ENCODE measurements around the gene ANO2.

The ANO2 gene

GRCh38 chr12:5899675-5900074 lies 45.4 kb downstream of the ANO2 start:
- TF ChIP-seq TAF1 (IDR thresholded peaks at IDR 0.05; ENCODE audit: borderline replicate concordance, insufficient read depth, low read length) (no peak), SIN3A (IDR thresholded peaks at IDR 0.05; ENCODE audit: borderline replicate concordance, insufficient read depth, low read length) (no peak), FOXP2 (optimal IDR thresholded peaks at IDR 0.05; ENCODE audit: borderline replicate concordance, extremely low read depth, extremely low read length, insufficient read depth) (no peak), POLR2AphosphoS5 (IDR thresholded peaks at IDR 0.05; ENCODE audit: low read depth, low read length) (no peak), REST (IDR thresholded peaks at IDR 0.05; ENCODE audit: insufficient read depth in 1 of 2, low read depth in 2 of 2, low read length in 2 of 2) (no peak)

GRCh38 chr12:5898874-5899273 lies 46.2 kb downstream of the ANO2 start:
- TF ChIP-seq TAF1 (IDR thresholded peaks at IDR 0.05; ENCODE audit: borderline replicate concordance, insufficient read depth, low read length): no peak
- no peak for TF ChIP-seq POLR2AphosphoS5 (IDR thresholded peaks at IDR 0.05; ENCODE audit: low read depth, low read length)
- TF ChIP-seq FOXP2 (optimal IDR thresholded peaks at IDR 0.05; ENCODE audit: borderline replicate concordance, extremely low read depth, extremely low read length, insufficient read depth): no peak
- no peak for TF ChIP-seq REST (IDR thresholded peaks at IDR 0.05; ENCODE audit: insufficient read depth in 1 of 2, low read depth in 2 of 2, low read length in 2 of 2)
- TF ChIP-seq SIN3A (IDR thresholded peaks at IDR 0.05; ENCODE audit: borderline replicate concordance, insufficient read depth, low read length): no peak

- TF ChIP-seq FOXP2 (optimal IDR thresholded peaks at IDR 0.05; ENCODE audit: borderline replicate concordance, extremely low read depth, extremely low read length, insufficient read depth) (no peak), SIN3A (IDR thresholded peaks at IDR 0.05; ENCODE audit: borderline replicate concordance, insufficient read depth, low read length) (no peak), POLR2AphosphoS5 (IDR thresholded peaks at IDR 0.05; ENCODE audit: low read depth, low read length) (no peak), TAF1 (IDR thresholded peaks at IDR 0.05; ENCODE audit: borderline replicate concordance, insufficient read depth, low read length) (no peak), REST (IDR thresholded peaks at IDR 0.05; ENCODE audit: insufficient read depth in 1 of 2, low read depth in 2 of 2, low read length in 2 of 2) (no peak)
Observed at GRCh38 chr12:5889381-5890047, 55.5 kb downstream of the ANO2 start.

GRCh38 chr12:5888816-5889315 lies 56.2 kb downstream of the ANO2 start:
- TF ChIP-seq SIN3A (IDR thresholded peaks at IDR 0.05; ENCODE audit: borderline replicate concordance, insufficient read depth, low read length) (no peak), REST (IDR thresholded peaks at IDR 0.05; ENCODE audit: insufficient read depth in 1 of 2, low read depth in 2 of 2, low read length in 2 of 2) (no peak), FOXP2 (optimal IDR thresholded peaks at IDR 0.05; ENCODE audit: borderline replicate concordance, extremely low read depth, extremely low read length, insufficient read depth) (no peak), POLR2AphosphoS5 (IDR thresholded peaks at IDR 0.05; ENCODE audit: low read depth, low read length) (no peak), TAF1 (IDR thresholded peaks at IDR 0.05; ENCODE audit: borderline replicate concordance, insufficient read depth, low read length) (no peak)
